Subcutaneous abdominal adipose tissue (tissue), 5 donors: ENCODE measurements around the gene THAP5.
A peak's percentile ranks its signal among the peaks of the same experiment; 100 is the strongest.
"Not testable (repeated sequence)": the region's sequence is repeated elsewhere in the genome, so short reads cannot be mapped to it uniquely, and the experiment has no call there.

Source experiments
- H3K27ac ChIP-seq: one replicate; pipeline ENCODE4 v1.7.0; 2013; ENCODE audit warnings: low read depth, mild to moderate bottlenecking, inconsistent platforms, low read length, moderate library complexity
- H3K27me3 ChIP-seq, 5 donors: one replicate each; pipeline ENCODE4 v1.7.0; 2013; ENCODE audit warnings: low read length in 5 of 5, inconsistent platforms in 1 of 5; ENCODE audit not compliant: control insufficient read depth in 5 of 5, insufficient read depth in 4 of 5
- H3K36me3 ChIP-seq, 5 donors: one replicate each; pipeline ENCODE4 v1.7.0; 2013; ENCODE audit warnings: low read length in 5 of 5; ENCODE audit not compliant: control insufficient read depth in 5 of 5, insufficient read depth in 5 of 5
- H3K4me1 ChIP-seq, 5 donors: one replicate each; pipeline ENCODE4 v1.7.0; 2013; ENCODE audit warnings: low read length in 5 of 5, mild to moderate bottlenecking in 3 of 5, moderate library complexity in 1 of 5; ENCODE audit not compliant: control insufficient read depth in 5 of 5, insufficient read depth in 5 of 5
- H3K4me3 ChIP-seq, 5 donors: one replicate each; pipeline ENCODE4 v1.7.0; 2013; ENCODE audit warnings: low read length in 5 of 5, low read depth in 1 of 5
- H3K9ac ChIP-seq, 5 donors: one replicate each; pipeline ENCODE4 v1.7.0; 2013; ENCODE audit warnings: low read length in 5 of 5, mild to moderate bottlenecking in 4 of 5, moderate library complexity in 3 of 5
- H3K9me3 ChIP-seq, 5 donors: one replicate each; pipeline ENCODE4 v1.7.0; 2013; ENCODE audit warnings: low read length in 5 of 5; ENCODE audit not compliant: control insufficient read depth in 5 of 5
- donor health status: healthy.
- donor health status: healthy.
- donor health status: healthy.
- donor health status: healthy.
- donor health status: healthy.

Gene THAP5

GRCh38 chr7:108538236-108538635 lies 31.3 kb downstream of the THAP5 start:
- not testable (repeated sequence) for H3K27me3 ChIP-seq, H3K36me3 ChIP-seq, H3K9ac ChIP-seq, H3K27ac ChIP-seq, H3K4me3 ChIP-seq, H3K9me3 ChIP-seq, H3K4me1 ChIP-seq

GRCh38 chr7:108537229-108537628 lies 32.3 kb downstream of the THAP5 start:
- Histone ChIP-seq H3K4me1 (no peaks in the 10 kb centered on the region), H3K9ac (no peak overlapping the region), H3K27me3 (no peaks in the 10 kb centered on the region), H3K4me3 (no peak overlapping the region), H3K9me3 (no peaks in the 10 kb centered on the region), H3K27ac (no peak overlapping the region), H3K36me3 (no peaks in the 10 kb centered on the region)

DNA sequence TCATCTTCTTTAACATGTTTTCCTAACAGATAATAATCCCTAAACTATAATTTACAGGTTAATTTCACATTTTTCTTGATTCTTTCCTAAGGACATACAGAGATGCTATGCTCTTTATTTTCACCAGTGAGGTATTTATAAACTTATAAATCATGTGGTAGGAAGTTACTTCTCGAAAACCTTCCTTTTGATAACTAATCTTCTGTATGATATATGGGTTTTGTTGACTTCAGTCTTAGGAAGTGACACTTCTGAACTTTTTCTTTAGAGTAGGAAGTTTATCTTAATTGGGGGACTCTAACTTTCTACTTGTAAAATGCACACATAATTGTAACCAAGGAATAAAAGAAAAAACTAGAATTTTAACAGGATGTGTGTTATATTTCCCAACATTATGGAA lies 33.8 kb downstream of the THAP5 start:
- no peaks in the 10 kb centered on the region for H3K4me1 ChIP-seq
- no peaks in the 10 kb centered on the region for H3K36me3 ChIP-seq

GRCh38 chr7:108535257-108535656 lies 34.2 kb downstream of the THAP5 start:
- Histone ChIP-seq H3K9ac (no peak overlapping the region), H3K9me3 (no peaks in the 10 kb centered on the region), H3K4me1 (no peaks in the 10 kb centered on the region), H3K36me3 (no peaks in the 10 kb centered on the region), H3K27me3 (no peaks in the 10 kb centered on the region), H3K27ac (no peak overlapping the region), H3K4me3 (no peak overlapping the region)

More for the DNA sequence above, 33.8 kb downstream of the THAP5 start:
- no peak overlapping the region for H3K27ac ChIP-seq
- H3K9ac ChIP-seq: no peak overlapping the region
- H3K4me3 ChIP-seq: no peak overlapping the region
- no peaks in the 10 kb centered on the region for H3K27me3 ChIP-seq
- H3K9me3 ChIP-seq: no peaks in the 10 kb centered on the region

GRCh38 chr7:108533712-108534111 lies 35.8 kb downstream of the THAP5 start:
- Histone ChIP-seq H3K27ac (no peak overlapping the region), H3K9ac (no peak overlapping the region), H3K4me3 (no peak overlapping the region), H3K36me3 (no peaks in the 10 kb centered on the region), H3K27me3 (no peaks in the 10 kb centered on the region), H3K9me3 (no peaks in the 10 kb centered on the region), H3K4me1 (no peaks in the 10 kb centered on the region)

- no peaks in the 10 kb centered on the region for H3K36me3 ChIP-seq
- H3K9ac ChIP-seq: no peak overlapping the region
- no peak overlapping the region for H3K4me3 ChIP-seq
- H3K9me3 ChIP-seq: no peaks in the 10 kb centered on the region
- H3K27ac ChIP-seq: no peak overlapping the region
- H3K27me3 ChIP-seq: no peaks in the 10 kb centered on the region
- H3K4me1 ChIP-seq: peaks cover 0 to 18% (median 17%) of the 10 kb centered on the region in 5 donors
Observed at GRCh38 chr7:108529341-108529740, 40.2 kb downstream of the THAP5 start.

DNA sequence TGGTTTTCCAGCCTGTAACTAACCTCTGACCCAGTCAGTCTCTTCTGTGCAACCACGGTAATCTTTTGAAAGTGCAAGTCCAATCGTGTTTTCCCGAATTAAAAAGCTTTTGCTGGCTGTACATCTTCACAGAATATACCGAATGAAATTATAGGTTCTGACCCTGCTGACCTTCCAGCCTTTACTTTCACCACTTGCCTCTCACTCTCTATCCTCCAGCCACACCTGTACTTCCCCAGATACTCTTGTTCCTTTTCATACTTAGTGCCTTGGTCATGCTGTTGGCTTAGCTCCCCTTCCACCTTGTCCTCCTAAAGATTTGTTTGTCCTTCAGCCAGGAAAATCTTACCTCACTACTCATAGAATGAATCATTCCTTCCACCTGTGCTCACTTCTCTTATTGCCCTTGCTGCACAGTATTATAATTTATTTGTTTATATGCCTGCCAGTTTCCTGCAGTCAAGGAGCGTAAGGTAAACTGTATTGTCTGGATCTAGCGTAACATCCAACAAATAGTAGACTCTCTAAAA lies 41.3 kb downstream of the THAP5 start:
- peaks cover 0 to 26% (median 23%) of the 10 kb centered on the region in 5 donors for H3K4me1 ChIP-seq
- H3K27me3 ChIP-seq: no peaks in the 10 kb centered on the region
- H3K36me3 ChIP-seq: no peaks in the 10 kb centered on the region
- no peak overlapping the region for H3K9ac ChIP-seq
- no peaks in the 10 kb centered on the region for H3K9me3 ChIP-seq
- H3K27ac ChIP-seq: no peak overlapping the region
- H3K4me3 ChIP-seq: no peak overlapping the region

DNA sequence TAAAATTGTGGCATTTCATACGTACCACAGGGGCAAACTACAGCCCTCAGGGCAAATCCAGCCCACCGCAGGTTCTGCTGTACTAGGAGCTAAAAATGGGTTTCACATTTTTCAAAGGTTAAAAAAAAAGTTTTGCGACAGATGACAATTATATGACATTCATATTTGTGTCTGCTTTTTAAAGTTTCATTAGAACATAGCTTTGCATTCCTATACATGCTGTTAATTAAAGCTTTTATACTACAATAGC lies 42.8 kb downstream of the THAP5 start:
- Histone ChIP-seq H3K9me3 (no peaks in the 10 kb centered on the region), H3K27ac (peak overlapping the region; percentile 97), H3K36me3 (no peaks in the 10 kb centered on the region), H3K4me3 (peak overlapping the region; percentile 78 to 93 (median 82)), H3K9ac (peak overlapping the region; percentile 80 to 91 (median 89)), H3K27me3 (no peaks in the 10 kb centered on the region), H3K4me1 (peaks cover 0 to 27% (median 25%) of the 10 kb centered on the region in 5 donors)

DNA sequence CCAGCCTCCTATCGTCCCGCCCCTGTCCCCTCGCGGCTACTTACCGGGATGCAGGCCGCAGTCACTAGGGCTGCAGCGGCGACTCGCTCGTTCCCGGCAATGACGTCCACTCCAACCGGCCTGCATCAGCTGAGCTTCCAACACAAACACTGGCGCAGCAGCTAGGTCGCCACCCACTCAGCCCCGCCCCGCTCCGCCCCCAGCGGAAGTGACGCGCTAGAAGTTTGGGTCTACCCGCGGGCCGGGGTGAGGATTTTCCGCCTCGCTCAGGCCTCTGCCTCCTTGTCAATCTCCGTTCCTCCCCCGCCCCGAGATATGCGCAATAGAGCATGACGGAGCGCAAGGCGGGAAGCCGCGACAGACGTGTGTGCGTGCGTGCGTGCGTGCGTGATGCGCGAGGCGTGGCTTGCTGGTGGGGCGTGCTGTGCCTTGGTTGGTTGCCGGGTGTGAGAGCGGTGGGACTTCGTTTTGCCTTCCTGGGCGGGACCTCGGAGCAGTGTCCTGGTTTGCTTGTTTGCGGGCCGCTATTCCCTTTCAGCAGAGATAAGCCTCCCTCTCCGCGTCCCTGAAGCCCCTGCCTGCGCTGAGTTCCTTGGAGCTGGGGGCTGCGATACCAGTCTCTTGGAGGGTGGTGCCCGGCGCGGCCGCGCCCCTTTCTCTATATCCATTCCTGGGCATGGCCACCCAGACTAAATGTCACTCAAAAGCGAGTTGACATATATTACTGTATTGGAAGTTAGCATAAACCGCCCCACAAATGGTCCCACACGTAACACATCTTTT lies 43.3 kb downstream of the THAP5 start, which contains the start of gene PNPLA8:
PNPLA8 (minus strand) TSS at position 151 of the 783 bp plus-strand sequence. CDS start 10,644 bp downstream, outside the sequence.
- Histone ChIP-seq H3K9ac (peak within 1 kb of the TSS; percentile 89 to 98 (median 91)), H3K27me3 (no peaks in the 10 kb centered on the region), H3K27ac (peak within 1 kb of the TSS; percentile 97), H3K36me3 (no peaks in the 10 kb centered on the region), H3K4me1 (peaks cover 0 to 27% (median 25%) of the 10 kb centered on the region in 5 donors), H3K4me3 (peak within 1 kb of the TSS; percentile 81 to 93 (median 89)), H3K9me3 (no peaks in the 10 kb centered on the region)

DNA sequence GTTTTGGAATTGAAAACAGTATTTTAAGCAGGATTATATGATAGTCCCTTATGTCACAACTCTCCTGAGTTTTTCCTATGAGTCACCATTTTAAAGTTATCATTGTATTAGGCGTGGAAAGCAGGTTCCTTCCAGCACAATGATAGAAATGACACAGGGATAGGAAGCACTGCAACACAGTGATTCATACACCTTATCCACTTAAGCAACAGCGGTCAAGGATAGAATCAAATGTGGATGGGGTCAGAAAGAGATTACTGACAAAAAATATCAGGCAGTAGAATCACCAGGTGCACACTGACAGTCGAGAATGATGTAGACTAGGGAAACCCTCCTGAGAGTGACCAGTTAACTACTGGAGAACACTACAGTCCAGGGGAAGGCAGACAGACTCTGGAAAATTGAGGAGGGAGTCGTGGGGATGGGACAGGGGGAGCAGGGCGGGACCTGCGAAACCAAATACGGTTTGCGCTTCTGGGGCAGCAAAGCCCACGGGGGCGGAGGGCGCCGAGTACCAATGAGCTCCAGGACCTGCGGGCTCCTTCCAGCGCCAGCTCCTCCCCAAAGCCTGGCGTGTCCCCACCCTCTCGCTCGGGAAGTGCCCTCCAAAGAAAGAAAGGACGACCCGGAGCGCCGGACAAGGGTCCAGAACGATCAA lies 44.0 kb downstream of the THAP5 start:
- Histone ChIP-seq H3K36me3 (no peaks in the 10 kb centered on the region), H3K4me1 (peaks cover 0 to 27% (median 25%) of the 10 kb centered on the region in 5 donors), H3K9me3 (no peaks in the 10 kb centered on the region), H3K4me3 (peak overlapping the region; percentile 79 to 91 (median 82)), H3K9ac (peak overlapping the region; percentile 57 to 98 (median 90)), H3K27me3 (no peaks in the 10 kb centered on the region), H3K27ac (peak overlapping the region; percentile 97)
